Measurements from ENCODE around the gene ZMYM1.
"Not testable (repeated sequence)": the region's sequence is repeated elsewhere in the genome, so short reads cannot be mapped to it uniquely, and the experiment has no call there.

The ZMYM1 gene

DNA sequence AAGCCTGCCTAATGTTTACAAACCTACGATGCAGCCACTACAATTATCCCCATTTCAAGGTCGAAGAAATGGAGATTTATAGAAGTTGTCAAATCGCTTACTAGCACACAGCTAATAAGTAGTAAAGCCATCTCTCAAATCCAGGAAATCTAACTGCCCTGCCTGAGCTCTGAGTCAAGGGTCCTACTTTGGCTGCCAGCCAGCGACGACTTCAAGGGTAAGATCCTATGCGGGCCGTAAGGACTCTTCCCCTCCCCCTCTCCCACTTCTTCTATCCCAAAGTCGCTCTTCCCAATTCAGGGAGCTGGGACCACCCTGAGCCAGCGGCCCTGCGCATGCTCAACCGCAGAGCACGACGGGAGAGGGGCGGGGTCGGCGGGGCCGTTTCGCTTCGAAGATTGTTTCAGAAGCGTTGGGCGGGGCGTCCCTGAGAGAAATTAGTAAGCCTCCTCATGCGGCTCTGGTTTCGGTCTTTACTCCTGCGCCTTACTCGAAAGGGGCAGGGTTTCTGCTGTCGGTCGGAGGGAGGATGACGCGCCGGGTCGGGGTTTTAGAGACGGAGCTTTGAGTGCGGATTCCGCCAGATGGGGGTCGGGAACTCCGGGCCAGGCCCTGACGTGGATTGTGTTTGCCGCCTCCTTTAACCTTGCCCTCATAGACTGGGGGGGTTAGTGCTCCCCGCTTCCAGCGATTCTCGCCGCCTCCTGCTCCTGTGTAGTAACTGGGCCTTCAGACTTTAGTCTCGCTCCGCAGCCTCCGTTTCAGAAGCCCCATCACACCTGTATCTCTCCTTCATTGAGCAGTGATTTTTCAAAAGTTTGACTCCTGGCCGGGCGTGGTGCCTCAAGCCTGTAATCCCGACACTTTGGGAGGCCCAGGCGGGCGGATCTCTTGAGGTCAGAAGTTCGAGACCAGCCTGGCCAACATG, at the start of gene ZMYM1:
Gene ZMYM1, plus strand, starts transcription at position 383 of the 928 bp plus-strand sequence. CDS start 14,603 bp downstream, outside the sequence.
- DNase-seq (ENCODE audit: low read depth in 2 of 2): peak; percentile 78 to 84

DNA sequence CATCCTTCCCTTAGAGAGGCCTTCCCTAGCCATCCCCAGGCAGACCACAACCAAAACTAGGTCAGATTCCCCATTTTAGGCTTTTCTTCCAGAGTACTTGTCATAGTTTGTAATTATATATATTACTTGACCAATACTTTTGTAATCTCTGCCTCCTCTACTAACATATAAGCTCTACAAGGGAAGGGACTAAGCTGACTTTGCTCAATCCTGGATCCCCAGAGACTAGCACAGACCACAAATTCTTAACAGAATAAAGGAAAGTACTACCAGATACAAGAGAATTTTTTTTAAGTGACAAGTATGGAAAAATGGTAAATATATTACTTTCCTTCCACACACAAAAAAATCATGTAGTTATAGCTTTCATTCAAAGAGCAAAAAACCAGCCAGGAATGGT, 49.4 kb upstream of the ZMYM1 start:
- no peak for DNase-seq (ENCODE audit: low read depth in 2 of 2)

DNA sequence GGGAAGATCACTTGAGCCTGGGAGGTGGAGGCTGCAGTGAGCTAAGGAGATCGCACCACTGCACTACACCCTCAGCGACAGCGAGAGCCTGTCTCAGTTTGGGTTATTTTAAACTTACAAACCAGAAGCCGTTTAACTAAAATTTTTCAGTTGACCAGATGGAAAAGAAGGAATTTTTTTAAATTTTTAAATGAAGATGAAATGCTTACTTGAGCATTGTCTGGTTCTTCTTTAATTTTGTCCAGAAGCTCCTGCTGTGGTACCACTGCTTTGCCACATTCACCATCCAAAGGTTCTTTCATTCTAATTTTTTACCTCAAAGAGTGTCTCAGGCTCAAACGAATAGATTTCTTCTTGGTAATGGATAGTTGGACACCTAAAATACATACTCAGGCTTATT, 48.8 kb upstream of the ZMYM1 start:
- no peak for DNase-seq (ENCODE audit: low read depth in 2 of 2)

DNA sequence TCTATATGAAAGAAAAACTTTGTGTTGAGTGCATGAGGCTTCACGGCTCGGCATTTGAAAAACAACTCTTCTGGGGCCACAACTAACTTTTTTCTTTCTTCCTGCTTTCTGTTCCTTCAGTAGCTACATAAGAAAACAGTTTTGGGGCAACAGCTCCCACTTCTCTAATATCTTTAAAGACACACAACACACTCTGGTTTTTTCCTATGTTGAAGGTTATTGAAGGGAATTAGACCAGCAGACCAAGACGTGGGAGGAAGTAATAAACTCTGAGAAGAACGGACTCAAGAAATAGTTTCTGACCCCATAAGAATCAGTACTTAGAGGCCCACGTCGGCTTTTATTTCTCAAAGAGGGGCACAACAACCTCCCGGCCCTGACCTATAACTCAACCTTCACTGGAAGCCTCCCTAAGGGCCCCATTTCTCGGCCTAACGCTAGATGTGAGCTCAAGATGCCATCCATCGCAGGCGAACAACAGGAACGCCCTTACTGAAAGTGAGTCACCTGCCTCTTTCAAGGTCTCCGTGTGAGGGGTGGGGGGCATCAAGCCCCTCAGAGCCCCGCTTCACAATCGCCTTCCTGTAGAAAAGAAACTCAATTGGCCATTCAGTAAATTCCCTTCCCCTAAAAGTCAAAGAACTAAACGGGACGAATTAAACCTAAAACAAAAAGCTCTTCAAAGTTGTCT, 48.3 kb upstream of the ZMYM1 start:
- peak in 1 of 2 donors; percentile 18 for DNase-seq (ENCODE audit: low read depth in 2 of 2)

DNA sequence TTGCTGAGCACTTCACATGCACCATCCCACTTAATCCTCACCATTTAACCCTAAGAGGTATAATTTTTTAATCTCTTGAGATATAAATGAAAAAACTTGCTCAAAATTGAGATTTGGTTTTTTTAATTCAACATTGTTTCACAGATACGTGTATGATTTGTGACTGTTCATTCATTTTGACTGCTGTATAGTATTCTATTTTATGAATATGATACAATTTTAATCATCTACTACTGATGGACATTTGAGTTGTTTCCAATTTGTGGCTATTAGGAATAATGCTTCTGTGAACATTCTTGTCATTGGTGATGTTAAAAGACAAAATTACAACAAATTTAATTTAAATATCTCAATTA, 46.8 kb upstream of the ZMYM1 start:
- no peak for DNase-seq (ENCODE audit: low read depth in 2 of 2)

DNA sequence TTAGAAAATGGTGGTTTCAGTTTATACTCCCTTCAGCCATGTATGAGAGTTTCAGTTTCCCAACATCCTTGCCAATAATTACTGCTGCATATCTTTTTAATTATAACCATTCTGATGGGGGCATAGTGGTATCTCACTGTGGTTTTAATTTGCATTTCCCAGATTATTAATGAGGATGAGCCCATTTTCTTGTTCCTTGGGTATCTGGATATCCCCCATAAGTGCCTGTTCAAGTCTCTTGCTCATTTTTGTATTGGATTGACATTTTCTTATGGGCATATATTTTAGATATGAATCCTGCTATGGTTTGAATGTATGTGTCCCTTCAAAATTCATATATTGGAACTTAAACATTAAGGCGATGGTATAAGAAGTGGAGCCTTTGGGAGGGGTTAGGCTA, 45.8 kb upstream of the ZMYM1 start:
- DNase-seq (ENCODE audit: low read depth in 2 of 2): no peak

DNA sequence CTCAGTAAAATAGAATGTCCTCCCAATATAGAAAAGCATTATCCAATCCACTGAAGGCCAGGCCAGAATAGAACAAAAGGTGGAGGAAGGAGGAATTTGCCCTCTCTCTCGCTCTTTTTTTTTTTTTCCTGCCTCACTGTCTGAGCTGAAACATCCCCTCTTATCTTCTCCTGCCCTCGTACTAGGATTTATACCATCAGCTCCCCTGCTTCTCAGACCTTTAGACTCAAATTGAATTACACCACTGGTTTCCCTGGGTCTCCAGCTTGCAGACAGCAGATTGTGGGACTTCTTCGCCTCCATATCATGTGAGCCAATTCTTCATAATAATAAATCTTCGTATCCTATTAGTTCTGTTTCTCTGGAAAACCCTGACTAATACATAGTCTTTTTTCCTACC, 42.6 kb upstream of the ZMYM1 start:
- DNase-seq (ENCODE audit: low read depth in 2 of 2): no peak

DNA sequence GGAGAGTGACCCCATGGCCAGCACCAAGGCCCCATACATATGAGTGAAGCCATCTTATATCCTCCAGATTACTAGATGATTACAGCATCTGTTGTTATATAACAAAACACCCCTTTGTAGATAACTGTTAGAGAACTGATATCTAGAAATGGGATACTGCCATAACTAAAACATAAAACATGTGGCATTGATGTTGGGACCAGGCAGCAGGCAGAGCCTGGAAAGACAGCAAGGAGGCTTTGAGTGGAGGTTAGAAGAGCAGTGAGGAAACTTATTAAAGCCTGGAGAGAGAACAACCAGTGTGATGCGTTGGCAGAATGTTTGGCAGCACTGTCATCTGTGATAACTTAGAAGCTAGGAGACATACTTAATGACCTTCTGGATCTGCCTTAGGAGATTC, 42.0 kb upstream of the ZMYM1 start:
- DNase-seq (ENCODE audit: low read depth in 2 of 2): no peak

DNA sequence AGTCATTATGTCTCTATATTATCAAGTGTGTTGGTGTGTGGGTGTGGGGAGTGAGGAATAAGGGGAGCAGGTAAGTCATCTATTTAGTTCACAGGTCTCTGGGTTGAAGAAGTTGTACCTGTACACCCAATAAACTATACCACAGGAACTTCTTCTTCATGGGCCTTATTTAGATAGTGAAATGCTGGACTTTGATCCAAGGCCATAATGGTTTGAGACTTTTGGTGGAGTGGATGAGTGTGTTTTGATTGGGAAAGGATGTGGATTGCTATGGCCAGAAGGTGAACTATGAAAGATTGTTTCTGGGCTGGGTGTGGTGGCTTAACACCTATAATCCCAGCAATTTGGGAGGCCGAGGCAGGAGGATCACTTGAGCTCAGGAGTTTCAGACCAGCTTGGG, 40.5 kb upstream of the ZMYM1 start:
- DNase-seq (ENCODE audit: low read depth in 2 of 2): no peak

DNA sequence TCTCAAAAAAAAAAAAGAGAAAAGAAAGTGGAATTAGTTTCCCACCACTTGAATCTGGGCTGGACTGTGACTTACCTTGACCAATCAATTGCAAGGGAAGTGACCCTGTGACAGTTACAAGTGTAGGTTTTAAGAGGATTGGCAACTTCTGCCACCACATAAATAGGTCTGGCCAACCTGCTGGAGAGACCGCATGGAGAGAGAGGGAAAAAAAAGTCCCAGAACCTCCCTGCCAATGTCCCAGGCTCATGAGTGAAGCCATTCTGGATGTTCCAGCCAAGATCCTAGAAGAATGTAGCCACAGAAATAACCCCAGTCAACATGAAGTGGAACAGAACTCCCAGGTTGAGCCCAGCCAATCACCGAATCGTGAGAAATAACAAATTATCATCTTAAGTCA, 35.7 kb upstream of the ZMYM1 start:
- no peak for DNase-seq (ENCODE audit: low read depth in 2 of 2)

DNA sequence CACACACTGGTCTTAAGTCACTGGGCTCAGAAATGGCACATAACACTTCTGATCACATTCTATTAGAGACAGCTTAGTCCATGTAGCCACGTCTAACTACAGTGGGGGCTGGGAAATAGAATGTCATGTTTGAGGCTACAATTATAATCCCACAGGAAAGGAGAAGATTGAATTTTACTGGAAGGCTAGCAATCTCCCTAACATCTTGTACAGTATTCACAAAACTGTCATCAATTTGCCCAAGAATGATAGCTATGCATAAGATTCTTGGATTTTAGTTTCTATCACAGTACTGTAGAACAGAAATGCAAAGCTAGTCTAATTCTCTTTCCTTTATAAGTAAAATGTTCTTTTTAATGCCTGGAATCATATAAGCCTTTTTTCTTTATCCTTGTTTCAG, 34.8 kb upstream of the ZMYM1 start:
- DNase-seq (ENCODE audit: low read depth in 2 of 2): no peak

DNA sequence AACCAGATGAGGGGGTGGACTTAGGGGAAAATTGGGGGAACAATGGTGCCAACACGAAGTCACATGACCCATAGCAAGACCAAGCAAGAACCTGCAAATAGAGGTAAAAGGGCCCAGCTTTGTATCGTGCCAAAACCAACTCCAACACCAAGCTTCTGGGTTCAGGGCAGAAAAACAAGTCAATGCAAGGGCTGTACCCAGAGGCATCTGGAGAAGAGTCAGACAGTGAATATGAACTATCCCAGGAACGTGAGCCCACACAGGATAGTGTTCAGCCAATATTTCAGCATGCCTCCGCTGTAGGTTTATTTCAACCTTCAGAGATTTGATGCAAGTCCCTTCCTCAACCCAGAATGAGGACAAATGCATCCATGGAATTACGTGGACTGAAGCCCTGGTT, 32.5 kb upstream of the ZMYM1 start:
- no peak for DNase-seq (ENCODE audit: low read depth in 2 of 2)

DNA sequence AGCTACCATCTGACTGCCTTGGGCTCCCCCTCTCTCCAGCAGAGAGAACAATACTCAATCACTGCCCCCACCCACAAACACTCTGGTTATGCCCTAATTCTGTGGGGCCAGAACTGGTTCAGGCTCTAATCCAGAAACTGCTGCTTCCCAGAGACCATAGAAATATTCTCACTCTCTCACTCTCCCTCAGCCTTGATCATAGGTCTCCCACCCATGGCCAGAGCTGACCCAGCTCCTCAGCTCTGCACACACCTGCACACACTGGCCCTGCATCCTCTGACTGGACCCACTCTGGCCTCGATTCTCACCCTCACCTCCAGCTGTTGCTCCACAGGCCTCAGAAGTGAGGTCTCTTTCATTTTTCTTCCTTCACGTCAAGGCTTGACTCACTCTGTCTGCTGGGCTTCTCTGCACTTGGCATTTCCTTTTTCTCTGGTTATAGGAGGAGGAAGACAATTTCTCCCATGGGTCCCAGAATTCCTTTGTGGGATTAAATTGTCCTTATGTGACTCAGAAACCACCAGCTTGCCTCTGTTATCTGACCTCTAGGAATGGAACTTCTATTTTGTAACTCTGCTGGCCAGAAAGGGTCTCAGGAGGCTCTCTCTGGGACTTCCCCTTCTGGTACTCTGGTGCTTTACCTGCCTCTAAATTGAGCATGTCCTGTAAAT, 31.9 kb upstream of the ZMYM1 start:
- DNase-seq (ENCODE audit: low read depth in 2 of 2): no peak

DNA sequence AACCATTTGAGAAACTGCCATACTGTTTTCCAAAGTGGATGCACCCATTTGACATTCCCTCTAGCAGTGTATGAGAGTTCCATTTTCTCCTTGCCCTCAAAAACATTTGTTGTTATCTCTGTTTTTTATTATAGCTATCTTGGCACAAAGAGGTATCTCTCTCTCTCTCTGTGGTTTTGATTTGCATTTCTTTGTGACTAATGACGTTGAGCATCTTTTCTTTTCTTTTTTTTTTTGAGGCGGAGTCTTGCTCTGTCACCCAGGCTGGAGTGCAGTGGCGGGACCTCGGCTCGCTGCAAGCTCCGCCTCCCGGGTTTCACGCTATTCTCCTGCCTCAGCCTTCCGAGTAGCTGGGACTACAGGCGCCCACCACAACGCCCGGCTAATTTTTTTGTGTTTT, 30.1 kb upstream of the ZMYM1 start:
- DNase-seq (ENCODE audit: low read depth in 2 of 2): no peak

DNA sequence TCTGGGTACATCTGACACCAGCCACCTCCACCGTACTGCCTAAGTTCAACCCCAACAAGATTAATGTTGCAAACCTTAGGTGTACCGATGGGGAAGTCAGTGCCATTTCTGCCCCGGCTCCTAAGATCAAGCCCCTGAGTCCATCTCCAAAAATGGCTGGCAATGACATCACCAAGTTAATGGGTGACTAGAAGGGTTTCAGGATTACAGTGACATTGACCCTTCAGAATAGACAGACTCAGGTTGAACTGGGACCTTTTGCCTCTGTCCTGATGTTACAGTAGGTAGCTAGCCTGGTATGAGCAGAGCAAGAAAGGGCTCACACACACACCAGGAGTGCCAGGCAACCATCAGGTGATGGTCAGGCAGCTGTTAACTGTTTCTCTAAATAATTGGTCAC, 25.8 kb upstream of the ZMYM1 start:
- no peak for DNase-seq (ENCODE audit: low read depth in 2 of 2)

DNA sequence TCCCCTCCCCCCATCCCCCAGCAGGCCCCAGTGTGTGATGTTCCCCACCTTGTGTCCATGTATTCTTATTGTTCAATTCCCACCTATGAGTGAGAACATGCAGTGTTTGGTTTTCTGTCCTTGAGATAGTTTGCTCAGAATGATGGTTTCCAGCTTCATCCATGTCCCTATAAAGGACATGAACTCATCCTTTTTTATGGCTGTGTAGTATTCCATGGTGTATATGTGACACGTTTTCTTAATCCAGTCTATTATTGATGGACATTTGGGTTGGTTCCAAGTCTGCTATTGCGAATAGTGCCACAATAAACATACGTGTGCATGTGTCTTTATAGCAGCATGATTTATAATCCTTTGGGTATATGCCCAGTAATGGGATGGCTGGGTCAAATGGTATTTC, 24.9 kb upstream of the ZMYM1 start:
- not testable (repeated sequence) for DNase-seq (ENCODE audit: low read depth in 2 of 2)

DNA sequence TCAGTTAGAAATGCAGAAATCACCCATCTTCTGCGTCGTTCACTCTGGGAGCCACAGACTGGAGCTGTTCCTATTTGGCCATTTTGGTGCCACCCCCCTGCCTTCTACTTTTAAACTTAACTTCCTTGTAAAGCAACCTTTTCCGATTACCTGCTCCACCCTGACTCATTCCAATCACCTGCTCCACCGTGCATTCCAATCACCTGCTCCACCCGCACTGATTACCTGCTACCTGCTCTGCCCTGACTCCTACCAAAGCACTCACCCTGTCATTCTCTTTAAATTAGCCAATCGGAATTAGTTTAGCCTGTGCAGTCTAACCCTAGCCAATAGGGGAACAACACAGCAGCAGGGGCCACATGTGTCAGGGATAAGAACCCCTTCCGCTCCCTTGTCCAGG, 20.9 kb upstream of the ZMYM1 start:
- DNase-seq (ENCODE audit: low read depth in 2 of 2): not testable (repeated sequence)

DNA sequence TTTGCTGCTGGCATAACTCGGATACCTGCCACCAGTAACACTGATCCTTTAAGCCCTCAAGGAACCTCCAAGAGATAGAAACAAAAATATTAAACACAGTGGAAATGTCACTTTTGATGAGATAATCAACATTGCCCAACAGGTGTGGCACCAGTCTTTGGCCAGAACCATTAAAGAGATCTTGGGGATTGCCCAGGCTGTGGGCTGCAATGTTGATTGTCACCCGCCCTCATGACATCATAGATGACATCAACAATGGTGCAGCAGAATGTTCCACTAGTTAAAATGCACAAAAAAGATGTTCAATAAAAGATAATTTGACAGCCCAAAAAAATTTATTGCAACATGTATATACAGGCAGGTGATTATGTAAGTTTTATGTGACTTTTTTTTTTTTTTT, 20.2 kb upstream of the ZMYM1 start:
- DNase-seq (ENCODE audit: low read depth in 2 of 2): no peak

DNA sequence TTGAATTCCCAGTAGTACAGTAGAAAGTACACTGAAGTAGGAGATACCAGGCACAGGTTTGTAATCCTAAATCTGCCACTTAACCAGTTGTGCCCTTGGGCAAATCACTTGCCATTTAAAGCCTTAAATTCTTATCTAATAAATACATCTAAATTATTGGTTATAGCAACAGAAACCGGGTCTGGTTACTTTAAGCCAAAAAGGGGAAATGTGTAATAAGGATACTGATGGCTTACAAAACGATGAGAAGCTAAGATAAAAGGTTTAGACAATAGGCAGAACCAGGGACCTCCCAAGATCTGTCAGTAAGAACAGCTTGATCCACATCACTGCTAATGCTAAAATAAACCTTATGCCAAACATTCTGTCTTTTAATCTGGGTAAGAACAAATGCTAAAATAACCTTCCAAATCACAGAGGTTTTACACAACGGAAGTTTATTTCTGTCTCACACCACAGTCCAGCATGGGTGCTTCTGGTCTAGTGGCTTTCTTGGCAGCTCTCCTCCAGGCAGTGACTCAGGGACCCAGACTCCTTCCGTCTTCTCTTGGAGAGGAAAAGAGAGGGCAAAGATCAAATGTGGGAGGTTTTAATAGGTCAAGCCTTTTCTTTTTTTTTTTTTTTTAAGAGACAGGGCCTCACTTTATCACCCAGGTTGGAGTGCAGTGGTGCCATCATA, 16.5 kb upstream of the ZMYM1 start:
- no peak for DNase-seq (ENCODE audit: low read depth in 2 of 2)

DNA sequence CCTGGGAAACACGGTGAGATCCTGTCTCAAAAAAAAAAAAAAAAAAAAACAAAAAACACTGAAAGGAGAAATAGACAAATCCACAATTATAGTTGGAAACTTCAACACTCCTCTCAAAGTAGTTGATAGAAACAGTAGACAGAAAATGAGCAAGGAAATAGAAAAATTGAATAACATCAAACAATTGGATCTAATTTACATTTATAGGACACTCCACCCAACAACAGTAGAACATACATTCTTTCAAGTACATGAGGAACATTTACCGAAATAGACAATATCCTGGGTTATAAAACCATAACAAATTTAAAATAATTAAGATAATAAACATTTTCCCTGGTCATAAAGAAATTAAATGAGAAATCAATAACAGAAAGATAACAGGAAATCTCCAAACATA, 14.9 kb upstream of the ZMYM1 start:
- no peak for DNase-seq (ENCODE audit: low read depth in 2 of 2)

DNA sequence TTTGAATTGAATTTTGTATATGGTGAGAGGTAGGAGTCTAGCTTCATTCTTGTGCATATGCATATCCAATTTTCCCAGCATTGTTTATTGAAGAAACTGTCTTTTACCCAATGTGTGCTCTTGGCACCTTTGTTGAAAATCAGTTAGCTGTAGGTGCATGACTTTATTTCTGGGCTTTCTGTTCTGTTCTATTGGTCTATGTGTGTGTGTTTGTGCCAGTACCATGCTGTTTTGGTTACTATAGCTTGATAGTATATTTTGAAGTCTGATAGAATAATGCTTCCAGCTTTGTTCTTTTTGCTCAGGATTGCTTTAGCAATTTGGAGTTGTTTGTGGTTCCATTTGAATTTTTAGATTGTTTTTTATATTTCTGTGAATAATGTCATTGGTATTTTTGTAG, 9.4 kb upstream of the ZMYM1 start:
- DNase-seq (ENCODE audit: low read depth in 2 of 2): no peak

DNA sequence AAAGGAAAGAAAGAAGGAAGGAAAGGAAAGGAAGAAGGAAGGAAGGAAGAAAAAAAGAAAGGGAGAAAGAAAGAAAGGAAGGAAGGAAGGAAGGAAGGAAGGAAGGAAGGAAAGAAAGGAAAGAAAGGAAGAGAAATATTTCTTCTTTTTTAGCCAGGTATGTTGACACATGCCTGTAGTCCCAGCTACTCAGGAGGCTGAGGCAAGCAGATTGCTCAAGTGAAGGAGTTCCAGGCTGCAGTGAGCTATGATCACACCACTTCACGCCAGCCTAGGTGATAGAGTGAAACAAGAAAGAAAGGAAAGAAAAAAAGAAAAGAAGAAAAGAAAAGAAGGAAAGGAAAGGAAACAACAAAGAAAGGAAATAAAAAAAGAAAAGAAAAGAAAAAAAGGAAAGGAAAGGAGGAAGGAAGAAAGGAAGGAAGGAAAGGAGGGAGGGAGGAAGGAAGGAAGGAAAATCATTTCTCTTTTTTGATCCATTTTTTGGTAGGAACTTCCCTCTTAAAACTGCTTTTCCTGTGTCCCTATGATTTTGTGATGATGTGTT, 5.8 kb upstream of the ZMYM1 start:
- DNase-seq (ENCODE audit: low read depth in 2 of 2): no peak

Data from activated CD4-positive, alpha-beta T cell treated with anti-CD3 and anti-CD28 coated beads for 24 hours (primary cell).